Glutamatergic neuron (in vitro differentiated cells): ENCODE data around the gene HTD2. TPM values are rescaled to one million over a fixed set of nuclear protein-coding genes. Genes with fewer than 3 reads are reported as not detected.

Source experiments
- DNase-seq: peaks from one replicate; pipeline ENCODE4 v3.0.0; 2022
- H3K27ac Mint-ChIP-seq: one replicate; pipeline ENCODE4 v1.8.0; 2020; ENCODE audit warnings: mild to moderate bottlenecking, mixed read lengths, inconsistent platforms; ENCODE audit not compliant: unreplicated experiment
- H3K27me3 Mint-ChIP-seq: one replicate; pipeline ENCODE4 v1.8.0; 2020; ENCODE audit warnings: mild to moderate bottlenecking, moderate library complexity, mixed read lengths, inconsistent platforms; ENCODE audit not compliant: unreplicated experiment
- H3K36me3 Mint-ChIP-seq: one replicate; pipeline ENCODE4 v1.8.0; 2020; ENCODE audit warnings: mild to moderate bottlenecking, mixed read lengths, inconsistent platforms; ENCODE audit not compliant: unreplicated experiment
- H3K4me1 Mint-ChIP-seq: one replicate; pipeline ENCODE4 v1.8.0; 2020; ENCODE audit warnings: mild to moderate bottlenecking, low read depth, mixed read lengths, inconsistent platforms; ENCODE audit not compliant: unreplicated experiment
- H3K4me3 Mint-ChIP-seq: one replicate; pipeline ENCODE4 v1.8.0; 2020; ENCODE audit warnings: mild to moderate bottlenecking, mixed read lengths, inconsistent platforms; ENCODE audit not compliant: unreplicated experiment
- H3K9me3 Mint-ChIP-seq: one replicate; pipeline ENCODE4 v1.8.0; 2020; ENCODE audit warnings: mild to moderate bottlenecking, moderate library complexity, mixed read lengths, inconsistent platforms; ENCODE audit not compliant: unreplicated experiment
- total RNA-seq: library from RNA; stranded (reverse); fragmentation: NEBNext Ultra II Directional; extraction: Animal tissue kit (Norgen Biotek cat#: 25700); gene quantifications from one replicate; pipeline ENCODE4 v1.2.1, GENCODE V29; 2021; ENCODE audit not compliant: unreplicated experiment
- TF ChIP-seq, protein P1 (sequence below): fragments of 200-600 bp; sonication (generic); IDR thresholded peaks from one replicate; pipeline ENCODE4 v1.5.0; 2021; ENCODE audit not compliant: partially characterized antibody, unreplicated experiment

Gene HTD2
- total RNA-seq, 1 donor from 2014 or later, result 7.4 TPM

DNA sequence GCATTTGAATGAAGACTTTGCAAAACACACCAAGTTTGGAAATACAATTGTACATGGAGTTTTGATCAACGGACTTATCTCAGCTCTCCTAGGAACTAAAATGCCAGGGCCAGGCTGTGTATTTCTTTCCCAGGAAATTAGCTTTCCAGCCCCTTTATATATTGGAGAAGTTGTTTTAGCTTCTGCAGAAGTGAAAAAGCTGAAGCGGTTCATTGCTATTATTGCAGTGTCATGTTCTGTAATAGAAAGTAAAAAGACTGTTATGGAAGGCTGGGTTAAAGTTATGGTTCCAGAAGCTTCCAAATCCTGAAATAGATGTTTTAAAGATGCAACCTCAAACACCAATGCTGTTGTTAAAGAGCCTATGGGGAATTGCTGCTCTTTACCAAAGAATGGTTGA, 11.5 kb downstream of the HTD2 start:
- H3K9me3 Mint-ChIP-seq, result no peaks in the 10 kb centered on the region
- H3K4me1 Mint-ChIP-seq, result no peaks in the 10 kb centered on the region
- no peak overlapping the region for H3K4me3 Mint-ChIP-seq
- H3K27me3 Mint-ChIP-seq, result peaks cover 1% of the 10 kb centered on the region
- no peaks in the 10 kb centered on the region for H3K36me3 Mint-ChIP-seq
- TF ChIP-seq, protein P1, sequence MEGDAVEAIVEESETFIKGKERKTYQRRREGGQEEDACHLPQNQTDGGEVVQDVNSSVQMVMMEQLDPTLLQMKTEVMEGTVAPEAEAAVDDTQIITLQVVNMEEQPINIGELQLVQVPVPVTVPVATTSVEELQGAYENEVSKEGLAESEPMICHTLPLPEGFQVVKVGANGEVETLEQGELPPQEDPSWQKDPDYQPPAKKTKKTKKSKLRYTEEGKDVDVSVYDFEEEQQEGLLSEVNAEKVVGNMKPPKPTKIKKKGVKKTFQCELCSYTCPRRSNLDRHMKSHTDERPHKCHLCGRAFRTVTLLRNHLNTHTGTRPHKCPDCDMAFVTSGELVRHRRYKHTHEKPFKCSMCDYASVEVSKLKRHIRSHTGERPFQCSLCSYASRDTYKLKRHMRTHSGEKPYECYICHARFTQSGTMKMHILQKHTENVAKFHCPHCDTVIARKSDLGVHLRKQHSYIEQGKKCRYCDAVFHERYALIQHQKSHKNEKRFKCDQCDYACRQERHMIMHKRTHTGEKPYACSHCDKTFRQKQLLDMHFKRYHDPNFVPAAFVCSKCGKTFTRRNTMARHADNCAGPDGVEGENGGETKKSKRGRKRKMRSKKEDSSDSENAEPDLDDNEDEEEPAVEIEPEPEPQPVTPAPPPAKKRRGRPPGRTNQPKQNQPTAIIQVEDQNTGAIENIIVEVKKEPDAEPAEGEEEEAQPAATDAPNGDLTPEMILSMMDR, result no peak
- DNase-seq, result no peak
- H3K27ac Mint-ChIP-seq, result no peak overlapping the region

DNA sequence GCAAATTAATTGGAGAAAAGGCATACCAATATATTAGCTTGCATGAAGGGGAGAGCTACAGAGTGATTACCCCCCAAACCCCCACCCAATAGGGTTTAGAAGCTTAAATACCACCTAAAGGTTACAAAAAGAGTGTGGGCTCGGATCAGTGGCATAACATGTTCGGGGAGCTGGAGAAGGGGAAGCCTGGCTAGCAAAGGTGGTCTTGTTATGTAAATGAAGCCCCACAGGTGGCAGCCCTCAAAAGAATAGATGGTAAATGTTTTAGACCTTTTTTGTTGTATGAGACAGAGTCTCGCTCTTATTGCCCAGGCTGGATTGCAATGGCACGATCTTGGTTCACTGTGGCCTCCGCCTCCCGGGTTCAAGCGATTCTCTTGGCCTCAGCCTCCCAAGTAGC, 15.5 kb downstream of the HTD2 start:
- no peak for DNase-seq
- Mint-ChIP-seq H3K4me1 (no peaks in the 10 kb centered on the region), H3K4me3 (no peak overlapping the region), H3K9me3 (no peaks in the 10 kb centered on the region), H3K27me3 (peaks cover 1% of the 10 kb centered on the region), H3K36me3 (no peaks in the 10 kb centered on the region), H3K27ac (no peak overlapping the region)
- TF ChIP-seq, protein P1, result no peak

DNA sequence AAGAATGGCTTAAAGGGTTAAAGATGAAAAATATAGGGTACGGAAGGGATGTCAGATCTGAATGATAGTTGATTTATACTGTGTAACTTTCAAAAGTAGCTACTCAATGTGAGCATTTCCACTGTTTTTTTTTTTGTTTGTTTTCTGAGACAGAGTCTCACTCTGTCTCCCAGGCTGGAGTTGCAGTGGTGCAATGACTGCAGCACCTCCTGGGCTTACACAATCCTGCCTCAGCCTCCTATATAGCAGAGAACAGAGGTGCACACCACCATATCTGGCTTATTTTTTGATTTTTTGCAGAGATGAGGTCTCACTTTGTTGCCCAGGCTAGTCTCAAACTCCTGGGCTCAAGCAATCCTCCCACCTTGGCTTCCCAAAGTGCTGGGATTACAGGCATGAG, 16.5 kb downstream of the HTD2 start:
- no peak for DNase-seq
- Mint-ChIP-seq H3K27me3 (peaks cover 1% of the 10 kb centered on the region), H3K9me3 (no peaks in the 10 kb centered on the region), H3K27ac (no peak overlapping the region), H3K36me3 (no peaks in the 10 kb centered on the region), H3K4me3 (no peak overlapping the region), H3K4me1 (no peaks in the 10 kb centered on the region)
- TF ChIP-seq, protein P1, result no peak

DNA sequence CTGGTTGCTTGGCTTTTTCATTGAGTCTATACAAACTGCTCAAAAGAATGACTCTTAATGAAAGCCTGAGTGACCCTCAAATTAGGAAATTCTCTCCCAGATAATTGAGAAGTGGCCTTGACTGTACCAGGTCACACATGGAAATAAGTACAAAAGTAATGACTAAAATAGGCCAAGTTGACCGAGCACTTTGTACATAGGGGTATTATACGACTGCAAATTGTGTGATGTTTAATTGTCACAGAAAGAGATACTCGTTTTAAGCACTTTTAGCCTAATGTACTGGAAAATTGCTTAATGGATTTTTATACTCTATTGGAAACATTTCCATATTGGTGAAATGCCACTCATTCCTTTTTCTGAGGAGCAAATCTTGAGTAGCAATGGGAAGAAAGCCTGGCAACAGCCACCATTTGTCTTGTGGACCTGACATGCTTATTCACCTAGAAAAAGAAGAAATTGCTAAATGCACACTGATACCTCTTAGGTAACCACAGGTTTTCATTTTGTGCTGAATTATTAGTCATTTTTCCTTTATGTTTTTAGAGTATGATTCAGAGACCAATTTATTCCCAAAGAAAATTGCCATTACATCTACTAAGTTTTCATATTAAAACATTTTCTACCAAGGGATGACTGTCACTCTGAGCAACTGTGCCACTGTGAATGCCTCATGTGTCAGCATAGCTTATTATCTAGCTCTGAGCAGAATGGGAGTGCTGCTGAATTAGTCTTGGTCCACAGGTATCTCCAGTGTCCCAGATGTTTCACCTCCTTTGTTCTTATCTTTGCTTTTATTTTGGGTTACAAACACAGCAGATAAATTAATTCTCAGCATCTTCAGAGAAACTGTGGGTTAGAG, 17.4 kb downstream of the HTD2 start:
- H3K27ac Mint-ChIP-seq, result no peak overlapping the region
- H3K4me1 Mint-ChIP-seq, result no peaks in the 10 kb centered on the region
- peaks cover 1% of the 10 kb centered on the region for H3K27me3 Mint-ChIP-seq
- DNase-seq, result no peak
- H3K9me3 Mint-ChIP-seq, result no peaks in the 10 kb centered on the region
- H3K36me3 Mint-ChIP-seq, result no peaks in the 10 kb centered on the region
- no peak overlapping the region for H3K4me3 Mint-ChIP-seq
- TF ChIP-seq, protein P1, result no peak
